Liver (tissue), 3 donors: ENCODE data around the gene GLRA3.

Experiments
- JUND ChIP-seq, 2 donors: IDR thresholded peaks; 2 replicates each; pipeline ENCODE4 v1.6.1; 2016; ENCODE audit warnings: antibody characterized with exemption in 2 of 2
- SP1 ChIP-seq: IDR thresholded peaks from 2 replicates; pipeline ENCODE4 v1.6.1; 2018; ENCODE audit warnings: antibody characterized with exemption, mild to moderate bottlenecking
- TF ChIP-seq, protein P1 (sequence below): fragments of 150-350 bp; IDR thresholded peaks from 2 replicates; pipeline ENCODE4 v1.5.1; 2017; ENCODE audit warnings: improper control_type of control experiment, low read depth, low read length; ENCODE audit not compliant: missing input control
- donor health status: healthy.
- donor health status: healthy.

DNA sequence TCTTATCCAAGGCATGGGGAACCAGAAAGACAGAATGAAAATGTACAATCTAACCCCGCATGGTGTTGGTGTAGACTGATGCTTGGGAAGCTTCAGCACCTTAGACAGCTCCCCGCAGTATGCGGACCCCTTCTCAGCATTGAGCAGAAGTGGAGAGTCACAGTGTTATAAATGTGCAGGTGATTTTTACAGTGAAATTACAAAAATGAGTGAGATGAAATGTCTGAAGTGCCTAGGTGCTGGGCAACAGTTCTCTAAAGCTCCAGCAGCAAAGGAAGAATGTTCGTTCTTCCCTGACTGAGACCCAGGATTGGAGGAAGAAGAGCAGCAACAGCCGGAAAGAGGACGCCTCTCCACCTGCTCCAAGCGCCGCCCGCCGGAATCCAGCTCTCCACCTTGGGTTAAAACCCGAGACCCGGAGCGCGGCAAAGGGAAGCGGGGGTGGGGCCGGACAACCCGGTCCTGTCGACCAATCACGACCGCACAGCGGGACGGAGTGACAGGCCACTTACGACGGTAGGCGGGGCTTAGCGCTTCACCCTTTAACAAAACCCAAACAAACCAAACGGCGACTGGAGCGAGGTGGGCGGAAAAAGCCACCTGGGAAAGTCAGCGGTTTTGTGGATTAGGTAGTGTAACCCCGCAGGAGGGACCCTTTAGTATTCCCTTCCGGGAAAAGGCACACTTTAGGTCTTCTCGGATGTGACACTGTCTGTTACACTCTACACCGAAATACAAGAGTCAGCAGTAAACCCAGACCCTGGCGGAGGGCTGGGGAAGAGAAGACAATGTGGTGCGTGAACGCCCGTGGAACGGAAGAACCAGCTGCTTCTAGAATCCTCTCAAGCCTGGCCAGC is at the start of gene GLRA3:
- TF ChIP-seq, protein P1, sequence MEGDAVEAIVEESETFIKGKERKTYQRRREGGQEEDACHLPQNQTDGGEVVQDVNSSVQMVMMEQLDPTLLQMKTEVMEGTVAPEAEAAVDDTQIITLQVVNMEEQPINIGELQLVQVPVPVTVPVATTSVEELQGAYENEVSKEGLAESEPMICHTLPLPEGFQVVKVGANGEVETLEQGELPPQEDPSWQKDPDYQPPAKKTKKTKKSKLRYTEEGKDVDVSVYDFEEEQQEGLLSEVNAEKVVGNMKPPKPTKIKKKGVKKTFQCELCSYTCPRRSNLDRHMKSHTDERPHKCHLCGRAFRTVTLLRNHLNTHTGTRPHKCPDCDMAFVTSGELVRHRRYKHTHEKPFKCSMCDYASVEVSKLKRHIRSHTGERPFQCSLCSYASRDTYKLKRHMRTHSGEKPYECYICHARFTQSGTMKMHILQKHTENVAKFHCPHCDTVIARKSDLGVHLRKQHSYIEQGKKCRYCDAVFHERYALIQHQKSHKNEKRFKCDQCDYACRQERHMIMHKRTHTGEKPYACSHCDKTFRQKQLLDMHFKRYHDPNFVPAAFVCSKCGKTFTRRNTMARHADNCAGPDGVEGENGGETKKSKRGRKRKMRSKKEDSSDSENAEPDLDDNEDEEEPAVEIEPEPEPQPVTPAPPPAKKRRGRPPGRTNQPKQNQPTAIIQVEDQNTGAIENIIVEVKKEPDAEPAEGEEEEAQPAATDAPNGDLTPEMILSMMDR: no peak
- TF ChIP-seq SP1 (no peak), JUND (IDR thresholded peaks at IDR 0.05) (no peak)
